K562 (cell line): ENCODE measurements around the gene TRANK1. TPM values are rescaled to one million over a fixed set of nuclear protein-coding genes. Genes with fewer than 3 reads are reported as not detected.

ENCODE experiments used
- ATAC-seq: fragments of 200-7000 bp; cut with Tn5 transposase; 3 replicates; pipeline ENCODE4 v1.9.1; 2020; ENCODE audit warnings: moderate library complexity
- BruUV-seq: library from RNA; stranded (reverse); fragments of 400-500 nt; replicated peaks from 2 replicates; lab custom pipeline; 2021; lab: Mats Ljungman, UMichigan
- CTCF ChIA-PET: fragments of 300-600 bp; formaldehyde crosslinking; extraction: SDS; loops from one replicate; lab custom pipeline; 2021; ENCODE audit warnings: low intra/inter-chr PET ratio; lab: Yijun Ruan, JAX
- POLR2A ChIA-PET: fragments of 300-600, 350-650 bp; sonication (Branson Sonifier 250); formaldehyde crosslinking; extraction: SDS; loops from one replicate; lab custom pipeline; 2021; ENCODE audit warnings: antibody characterized with exemption, inconsistent platforms; lab: Yijun Ruan, JAX
- DNase-seq, 4 experiments: peaks; one replicate each; pipeline versions ENCODE4 v3.0.0 to v3.0.0-alpha.2; 2011 to 2018; ENCODE audit warnings: low spot score in 3 of 4, mixed read lengths in 3 of 4; ENCODE audit errors: extremely low read depth in 1 of 4
- FAIRE-seq: peaks from 2 replicates; lab custom pipeline; 2011; peaks lifted over from hg19 to GRCh38; lab: Jason Lieb, UNC
- H2AFZ ChIP-seq: 2 replicates; pipeline ENCODE4 v1.6.0; 2011; ENCODE audit warnings: low read depth, low read length, control low read depth, inconsistent platforms
- H3K27ac ChIP-seq: fragments of 200-600 bp; 3 replicates; pipeline ENCODE4 v1.8.0; 2011; ENCODE audit warnings: low read depth, mild to moderate bottlenecking, control low read depth, inconsistent platforms, low read length, moderate library complexity, mixed read lengths; ENCODE audit errors: extremely low read depth
- H3K27me3 ChIP-seq, 2 experiments: fragments of 300-600 bp in 1 of 2; 2 replicates in 1 of 2; 3 replicates in 1 of 2; pipeline versions ENCODE4 v1.6.0 to v1.8.0; 2011; ENCODE audit warnings: inconsistent platforms in 2 of 2, low read length in 2 of 2, mild to moderate bottlenecking in 1 of 2, mixed read lengths in 1 of 2, moderate library complexity in 1 of 2; ENCODE audit not compliant: control insufficient read depth in 2 of 2, insufficient read depth in 2 of 2
- H3K36me3 ChIP-seq: fragments of 300-600 bp; 3 replicates; pipeline ENCODE4 v1.8.0; 2011; ENCODE audit warnings: mild to moderate bottlenecking, low read length, inconsistent platforms; ENCODE audit not compliant: control insufficient read depth, insufficient read depth
- H3K4me1 ChIP-seq, 2 experiments: fragments of 200-600 bp in 1 of 2; replicated peaks in 1 of 2; 2 replicates in 1 of 2; 3 replicates in 1 of 2; pipeline versions ENCODE4 v1.5.1 to v1.8.0; 2011; ENCODE audit warnings: inconsistent platforms in 2 of 2, low read length in 2 of 2, mild to moderate bottlenecking in 1 of 2, mixed read lengths in 1 of 2, moderate library complexity in 1 of 2; ENCODE audit not compliant: control insufficient read depth in 2 of 2, insufficient read depth in 2 of 2
- H3K4me2 ChIP-seq: 2 replicates; pipeline ENCODE4 v1.6.1; 2011; ENCODE audit warnings: low read length, control low read depth, inconsistent platforms, mixed read lengths; ENCODE audit not compliant: insufficient read depth
- H3K4me3 ChIP-seq: fragments of 200-600 bp; sonication (generic), shearing (Covaris generic); 2 replicates; pipeline ENCODE4 v1.5.1; 2016; ENCODE audit warnings: control low read depth, inconsistent platforms
- H3K79me2 ChIP-seq: fragments of 200-600 bp; 3 replicates; pipeline ENCODE4 v1.8.0; 2011; ENCODE audit warnings: low read length, inconsistent platforms; ENCODE audit not compliant: control insufficient read depth, insufficient read depth
- H3K9ac ChIP-seq, 2 experiments: 2 replicates each; pipeline versions ENCODE4 v1.6.0 to v1.6.1; 2011; ENCODE audit warnings: low read depth in 2 of 2, low read length in 2 of 2, control low read depth in 1 of 2, inconsistent platforms in 1 of 2, mild to moderate bottlenecking in 1 of 2, mixed read lengths in 1 of 2; ENCODE audit not compliant: insufficient read depth in 1 of 2
- H3K9me1 ChIP-seq: one replicate; pipeline ENCODE4 v1.6.0; 2011; ENCODE audit warnings: inconsistent platforms, mild to moderate bottlenecking, low read length, moderate library complexity; ENCODE audit not compliant: control insufficient read depth, insufficient read depth
- H3K9me3 ChIP-seq: replicated peaks from 2 replicates; pipeline ENCODE4 v1.5.1; 2011; ENCODE audit warnings: low read depth, low read length, inconsistent platforms; ENCODE audit not compliant: control insufficient read depth, insufficient read depth
- H4K20me1 ChIP-seq: replicated peaks from 2 replicates; pipeline ENCODE4 v1.6.1; 2011; ENCODE audit warnings: low read length, inconsistent platforms, mixed read lengths; ENCODE audit not compliant: control insufficient read depth, insufficient read depth
- CBX2 ChIP-seq: fragments of 200-600 bp; sonication (generic); IDR thresholded peaks from one replicate; pipeline ENCODE4 v1.6.1; 2012; ENCODE audit warnings: mild to moderate bottlenecking, low read length, inconsistent platforms; ENCODE audit not compliant: insufficient read depth, poor library complexity, severe bottlenecking
- DIDO1 ChIP-seq: fragments of 450-650 bp; IDR thresholded peaks from 2 replicates; pipeline ENCODE4 v1.6.1; 2016; ENCODE audit warnings: low read depth, missing biosample characterization, missing genetic modification characterization
- RBM15 ChIP-seq: fragments of 200-400 bp; formaldehyde crosslinking; IDR thresholded peaks from 2 replicates; pipeline ENCODE4 v1.6.1; 2018; ENCODE audit warnings: mild to moderate bottlenecking, low read length, moderate library complexity; ENCODE audit not compliant: insufficient read depth
- SRSF3 ChIP-seq: fragments of 200-400 bp; formaldehyde crosslinking; IDR thresholded peaks from 2 replicates; pipeline ENCODE4 v1.6.1; 2016; ENCODE audit warnings: mild to moderate bottlenecking, low read length, moderate library complexity; ENCODE audit not compliant: insufficient read depth
- ZNF431 ChIP-seq: sonication (generic); formaldehyde crosslinking; IDR thresholded peaks from 2 replicates; pipeline ENCODE4 v1.8.0; 2022; ENCODE audit warnings: mild to moderate bottlenecking, missing genetic modification reagents
- WGBS: fragments of 100-300 bp; shearing (Covaris generic); methylation state at CpG from one replicate; pipeline ENCODE4 v1.1.6; 2016; ENCODE audit warnings: low coverage, mixed read lengths; ENCODE audit not compliant: insufficient coverage; ENCODE audit errors: missing lambda C conversion rate; 5-methylcytosine and 5-hydroxymethylcytosine counted together
- in situ Hi-C: fragments of 300-500 bp; cut with MboI; formaldehyde crosslinking; loops from 4 replicates; pipeline ENCODE4 v1.15.0; 2018; ENCODE audit warnings: inconsistent platforms, mixed read lengths
- intact Hi-C: fragments of 100-400 bp; cut with micrococcal nuclease; formaldehyde crosslinking; loops from 2 replicates; pipeline ENCODE4 v1.14.2; 2022
- polyA plus RNA-seq, 8 experiments: library from polyadenylated mRNA; depleted of rRNA in 4 of 8; stranded (reverse) in 5 of 8; unstranded in 3 of 8; fragments of >200 nt; fragmentation: Nextera tagmentation in 2 of 8; fragmentation: Illumina TruSeq in 1 of 8; extraction: Ambion mirVana in 2 of 8; extraction: Trizol in 1 of 8; gene quantifications; 2 replicates each; pipeline versions ENCODE4 v1.2.1 to v1.2.3, GENCODE V29; 2011 to 2014; ENCODE audit warnings: inconsistent platforms in 1 of 8, missing spikeins in 1 of 8
- total RNA-seq, 7 experiments: library from RNA; depleted of rRNA in 6 of 7; stranded (reverse); fragments of >200 nt in 6 of 7; fragmentation: Illumina TruSeq in 2 of 7; extraction: Trizol in 2 of 7; gene quantifications; 2 replicates each; pipeline versions ENCODE4 v1.2.1 to v1.2.3, GENCODE V29; 2011 to 2021; ENCODE audit warnings: low replicate concordance in 1 of 7

The TRANK1 gene
- total and polyA plus RNA-seq, 9 of the 15 experiments (the other 6 are each of a cell fraction or from before 2014, with no cell fraction given), result 0.41 to 5.3 (median 2.1) TPM

DNA sequence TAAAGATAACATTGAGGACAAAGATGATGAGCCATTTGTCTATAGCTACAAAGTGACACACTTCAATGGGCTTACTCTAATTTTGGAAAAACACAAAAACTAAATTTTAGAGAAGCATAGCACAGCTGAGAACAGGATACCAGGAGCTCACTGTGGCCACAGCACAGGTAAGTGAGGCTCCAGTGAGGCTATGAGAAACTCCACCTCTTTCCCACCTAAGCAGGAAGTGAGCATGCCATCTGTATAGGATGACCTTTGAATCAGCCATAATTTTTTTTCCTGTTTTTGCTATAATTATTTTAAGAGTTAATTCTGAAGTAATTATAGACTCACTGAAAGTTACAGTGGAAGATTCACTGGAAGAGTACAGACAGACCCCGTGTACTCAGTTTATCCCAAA, 98.4 kb downstream of the TRANK1 start:
- in situ Hi-C loops, result no loop called here
- Histone ChIP-seq H4K20me1 (no peaks in the 10 kb centered on the region), H3K27ac (no peak overlapping the region), H3K4me1 (no peaks in the 10 kb centered on the region), H3K27me3 (0 out of 5 replicates have a peak, but pooled peaks cover 2 to 6% of the 10 kb centered on the region in 2 experiments), H3K4me2 (no peak overlapping the region), H3K4me3 (no peak overlapping the region), H3K36me3 (no peaks in the 10 kb centered on the region), H3K9me3 (peaks cover 3% of the 10 kb centered on the region; the same call in 1 of the 2 replicates), H3K9ac (no peak overlapping the region), H3K9me1 (no peaks in the 10 kb centered on the region), H3K79me2 (no peaks in the 10 kb centered on the region), H2AFZ (no peak overlapping the region)
- no peak for TF ChIP-seq RBM15
- TF ChIP-seq SRSF3, result no peak
- TF ChIP-seq ZNF431 (CRISPR knock-in tag), result no peak
- no peak for TF ChIP-seq DIDO1 (tag)
- TF ChIP-seq CBX2, result no peak
- ATAC-seq (no peak), FAIRE-seq (no peak), DNase-seq (no peak)
- BruUV-seq, result no TSS peak
- intact Hi-C loops, result no loop called here
- POLR2A ChIA-PET, result interaction anchor here (0.5 to 1.6 kb wide), 5 partner anchors 11 to 111 kb away, joined by 3 to 7 read pairs (median 4); no protein-coding TSS in a partner anchor
- CTCF ChIA-PET, result no interaction called here
- 0% methylated on average over 1 of the region's 1 CpG for WGBS
